Gastrocnemius medialis (tissue), 4 donors: ENCODE measurements around the gene LYPD1. TPM values are rescaled to one million over a fixed set of nuclear protein-coding genes. Genes with fewer than 3 reads are reported as not detected.

Experiments used
- ATAC-seq, 2 donors: fragments of 150-250 bp; one replicate each; pipeline ENCODE4 v1.9.1; 2016
- DNase-seq, 2 donors: peaks; one replicate each; pipeline ENCODE4 v3.0.0-alpha.2; 2019
- H3K27ac ChIP-seq, 4 donors: fragments of 200-600 bp; sonication (generic); 1 replicate in 1 of 4; 2 replicates in 3 of 4; pipeline ENCODE4 v1.5.1; 2016 to 2018; ENCODE audit warnings: mild to moderate bottlenecking in 2 of 4, moderate library complexity in 1 of 4
- H3K27me3 ChIP-seq, 3 donors: fragments of 200-600 bp; sonication (generic) in 2 of 3; 1 replicate in 1 of 3; 2 replicates in 2 of 3; pipeline versions ENCODE4 v1.5.1 to v1.6.0; 2016 to 2019; ENCODE audit warnings: mild to moderate bottlenecking in 1 of 3, moderate library complexity in 1 of 3
- H3K36me3 ChIP-seq, 2 donors: fragments of 200-600 bp; sonication (generic) in 1 of 2; one replicate each; pipeline ENCODE4 v1.5.1; 2017 to 2018
- H3K4me1 ChIP-seq, 2 donors: fragments of 200-600 bp; sonication (generic) in 1 of 2; one replicate each; pipeline ENCODE4 v1.5.1; 2016 to 2017; ENCODE audit warnings: mild to moderate bottlenecking in 2 of 2
- H3K4me3 ChIP-seq, 4 donors: fragments of 200-600 bp; sonication (generic) in 3 of 4; 1 replicate in 1 of 4; 2 replicates in 3 of 4; pipeline ENCODE4 v1.5.1; 2016 to 2019; ENCODE audit warnings: mild to moderate bottlenecking in 2 of 4
- H3K9me3 ChIP-seq, 3 donors: fragments of 200-600 bp; sonication (generic) in 2 of 3; 1 replicate in 1 of 3; 2 replicates in 2 of 3; pipeline ENCODE4 v1.5.1; 2016 to 2019
- CTCF ChIP-seq, 5 experiments: fragments of 450-650 bp in 3 of 5; fragments of 200-600 bp in 2 of 5; sonication (generic) in 2 of 5; IDR thresholded peaks in 4 of 5; conservative IDR thresholded peaks in 1 of 5; 1 replicate in 4 of 5; 2 replicates in 1 of 5; pipeline ENCODE4 v1.5.1; 2016 to 2019; ENCODE audit warnings: antibody characterized with exemption in 5 of 5, mild to moderate bottlenecking in 3 of 5, moderate library complexity in 3 of 5
- POLR2A ChIP-seq, 2 donors: fragments of 450-650 bp; IDR thresholded peaks; one replicate each; pipeline ENCODE4 v1.6.1; 2017; ENCODE audit warnings: antibody characterized with exemption in 2 of 2, mild to moderate bottlenecking in 2 of 2, moderate library complexity in 2 of 2
- in situ Hi-C, 4 donors: fragments of 200-750 bp; cut with MboI; loops; one replicate each; pipeline versions ENCODE4 v1.15.0 to v1.8.0; 2017; ENCODE audit warnings: low sequenced_read_pairs in 4 of 4
- intact Hi-C: fragments of 100-400 bp; cut with DNase I; formaldehyde crosslinking; loops from one replicate; pipeline ENCODE4 v1.15.1; 2023; ENCODE audit warnings: low total_unique reads
- total RNA-seq, 4 donors: library from RNA; depleted of rRNA; stranded (reverse); fragments of >200 nt; gene quantifications; one replicate each; pipeline versions ENCODE4 v1.1.0 to v1.2.3, GENCODE V29; 2016

LYPD1 gene
- total RNA-seq, 4 donors from 2014 or later: 0.24 to 0.34 TPM; not detected in 2

DNA sequence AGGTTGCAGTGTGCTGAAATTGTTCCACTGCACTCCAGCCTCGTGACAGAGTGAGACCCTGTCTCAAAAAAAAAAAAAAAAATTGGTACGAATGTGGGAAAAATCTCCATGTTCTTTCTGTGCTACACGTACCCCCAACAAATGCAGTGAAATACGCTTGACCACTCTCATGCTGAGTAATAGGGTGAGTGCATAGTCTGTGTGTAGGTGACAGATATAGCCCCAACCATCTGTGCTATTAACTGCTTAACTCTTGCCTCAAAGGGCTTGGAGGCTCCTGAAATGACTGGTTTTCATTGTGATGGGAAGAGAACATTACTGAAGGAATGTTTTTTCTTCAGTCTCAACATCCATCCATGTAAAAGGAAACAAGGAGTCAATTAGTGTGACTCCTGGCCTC, 15.7 kb downstream of the LYPD1 start:
- in situ Hi-C loops (no loop called here), intact Hi-C loops (no loop called here)
- Histone ChIP-seq H3K36me3 (no peaks in the 10 kb centered on the region), H3K4me3 (no peak overlapping the region), H3K9me3 (no peaks in the 10 kb centered on the region), H3K27ac (no peak overlapping the region), H3K4me1 (no peaks in the 10 kb centered on the region), H3K27me3 (no peaks in the 10 kb centered on the region)
- TF ChIP-seq CTCF (IDR thresholded peaks at IDR 0.05 in 4 of 5, conservative IDR thresholded peaks at IDR 0.05 in 1 of 5): no peak
- no peak for TF ChIP-seq POLR2A (IDR thresholded peaks at IDR 0.05)
- DNase-seq: no peak
- no peak for ATAC-seq

GRCh38 chr2:132652474-132652873, 17.5 kb downstream of the LYPD1 start:
- no peak for DNase-seq
- no peaks in the 10 kb centered on the region for H3K4me1 ChIP-seq
- no peak overlapping the region for H3K4me3 ChIP-seq
- TF ChIP-seq CTCF (IDR thresholded peaks at IDR 0.05 in 4 of 5, conservative IDR thresholded peaks at IDR 0.05 in 1 of 5) (no peak), POLR2A (IDR thresholded peaks at IDR 0.05) (no peak)
- no peaks in the 10 kb centered on the region for H3K36me3 ChIP-seq
- no peak overlapping the region for H3K27ac ChIP-seq
- intact Hi-C loops (no loop called here), in situ Hi-C loops (no loop called here)
- H3K27me3 ChIP-seq: no peaks in the 10 kb centered on the region
- H3K9me3 ChIP-seq: no peaks in the 10 kb centered on the region
- ATAC-seq: no peak

GRCh38 chr2:132651115-132652045, 18.6 kb downstream of the LYPD1 start:
- Histone ChIP-seq H3K4me1 (no peaks in the 10 kb centered on the region), H3K36me3 (no peaks in the 10 kb centered on the region), H3K4me3 (no peak overlapping the region), H3K27ac (no peak overlapping the region), H3K9me3 (no peaks in the 10 kb centered on the region), H3K27me3 (no peaks in the 10 kb centered on the region)
- DNase-seq: no peak
- in situ Hi-C loops: no loop called here
- no peak for TF ChIP-seq POLR2A (IDR thresholded peaks at IDR 0.05)
- TF ChIP-seq CTCF (IDR thresholded peaks at IDR 0.05 in 4 of 5, conservative IDR thresholded peaks at IDR 0.05 in 1 of 5): no peak
- ATAC-seq: no peak
- intact Hi-C loops: no loop called here

DNA sequence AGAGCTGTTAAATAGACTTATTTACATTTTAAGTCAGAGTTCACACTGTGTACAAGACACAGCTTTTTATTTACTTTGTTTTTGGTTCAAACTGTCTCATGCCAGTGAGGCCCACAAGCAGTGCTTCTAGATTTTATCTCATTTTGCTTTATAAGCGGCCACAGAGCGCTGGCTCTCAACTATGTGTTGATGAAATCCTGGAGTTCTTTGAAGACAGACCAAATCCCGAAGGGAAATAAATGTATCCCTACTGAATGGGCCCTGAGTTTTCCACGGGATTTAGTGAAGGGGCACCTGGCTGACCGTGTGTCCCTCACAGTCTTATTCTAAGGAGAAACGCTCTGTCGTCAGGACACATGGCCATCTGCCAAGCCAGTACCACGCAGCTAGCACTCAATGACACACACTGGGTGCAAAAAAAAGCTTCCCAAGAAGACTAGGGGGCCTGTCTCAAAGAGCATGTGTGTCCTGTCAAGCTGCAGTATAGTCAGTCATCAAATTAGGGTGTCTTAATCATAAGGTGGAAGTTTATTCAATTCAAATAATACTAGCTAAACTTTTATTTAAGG, 23.4 kb downstream of the LYPD1 start:
- H3K4me3 ChIP-seq: no peak overlapping the region
- no peaks in the 10 kb centered on the region for H3K9me3 ChIP-seq
- H3K27me3 ChIP-seq: no peaks in the 10 kb centered on the region
- intact Hi-C loops (no loop called here), in situ Hi-C loops (no loop called here)
- no peak for DNase-seq
- no peaks in the 10 kb centered on the region for H3K4me1 ChIP-seq
- TF ChIP-seq CTCF (IDR thresholded peaks at IDR 0.05 in 4 of 5, conservative IDR thresholded peaks at IDR 0.05 in 1 of 5): no peak
- no peak for TF ChIP-seq POLR2A (IDR thresholded peaks at IDR 0.05)
- H3K36me3 ChIP-seq: no peaks in the 10 kb centered on the region
- no peak overlapping the region for H3K27ac ChIP-seq
- no peak for ATAC-seq
